Activated T-helper 1 cell treated with anti-CD3 and anti-CD28 coated beads, Interleukin-12 subunit alpha, Interleukin-12 subunit beta, Interleukin-2, Interleukin-4 antibody, amounts not matched to agents 30 ng/mL and 10 ng/mL and 1 ng/mL, durations not matched to agents 14 hours and 24 hours and 36 hours (primary cell): ENCODE results near the gene IMP4. TPM values are rescaled to one million over a fixed set of nuclear protein-coding genes. Genes with fewer than 3 reads are reported as not detected.

Experiments used
- DNase-seq: peaks from one replicate; pipeline ENCODE4 v3.0.0; 2021; ENCODE audit warnings: low spot score
- H3K27ac Mint-ChIP-seq: one replicate; pipeline ENCODE4 v1.8.0; 2021; ENCODE audit warnings: mild to moderate bottlenecking, mixed read lengths
- H3K27me3 Mint-ChIP-seq: one replicate; pipeline ENCODE4 v1.8.0; 2022; ENCODE audit warnings: mild to moderate bottlenecking, moderate library complexity, mixed read lengths; ENCODE audit not compliant: insufficient read depth
- H3K36me3 Mint-ChIP-seq: one replicate; pipeline ENCODE4 v1.8.0; 2021; ENCODE audit warnings: low read depth, mixed read lengths
- H3K4me1 Mint-ChIP-seq: one replicate; pipeline ENCODE4 v1.8.0; 2021; ENCODE audit warnings: low read depth, mixed read lengths
- H3K4me3 Mint-ChIP-seq: one replicate; pipeline ENCODE4 v1.8.0; 2021; ENCODE audit warnings: mild to moderate bottlenecking, moderate library complexity, mixed read lengths
- H3K9me3 Mint-ChIP-seq: one replicate; pipeline ENCODE4 v1.8.0; 2021; ENCODE audit warnings: mixed read lengths
- intact Hi-C: fragments of 100-400 bp; cut with micrococcal nuclease; formaldehyde crosslinking; loops from one replicate; pipeline ENCODE4 v1.15.1; 2024
- total RNA-seq: library from RNA; stranded (reverse); gene quantifications from 2 replicates; pipeline ENCODE4 v1.2.3, GENCODE V29; 2022

Gene IMP4
- total RNA-seq, 1 donor from 2014 or later, result 169 TPM

DNA sequence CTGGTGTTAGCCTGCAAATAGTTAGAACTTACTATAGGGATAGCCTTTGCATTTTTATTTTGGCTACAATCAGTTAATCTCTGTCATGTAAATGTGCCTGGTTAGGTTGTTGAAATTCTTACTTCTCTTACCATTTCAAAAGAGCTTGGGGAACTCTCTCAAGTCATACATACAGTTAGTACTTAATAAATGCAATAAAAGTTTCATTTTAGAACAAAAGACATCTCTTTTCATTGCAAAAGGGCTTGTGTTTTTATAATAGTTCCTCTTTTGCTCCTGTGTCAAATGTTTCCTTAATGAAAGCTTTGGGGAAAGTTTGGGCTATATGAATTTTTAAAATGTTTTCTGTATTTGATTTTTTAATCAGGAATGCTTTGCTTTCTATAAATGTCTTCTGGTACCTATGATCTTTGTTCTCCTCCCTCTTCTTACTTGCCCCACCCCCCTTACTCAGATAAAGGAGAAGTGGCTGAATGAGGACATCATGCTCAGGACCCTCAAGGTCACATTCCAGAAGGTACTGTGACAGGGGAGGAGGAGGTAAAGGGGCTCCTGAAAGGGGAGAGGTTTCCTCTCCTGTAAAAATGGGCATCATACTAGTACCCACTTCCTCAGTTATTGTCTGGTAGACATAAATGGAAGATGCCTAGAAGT lies 26.7 kb downstream of the IMP4 start:
- Mint-ChIP-seq H3K36me3 (peaks cover 32% of the 10 kb centered on the region), H3K27me3 (peaks cover 10% of the 10 kb centered on the region), H3K4me3 (peak overlapping the region; percentile 96), H3K9me3 (no peaks in the 10 kb centered on the region), H3K4me1 (peaks cover 36% of the 10 kb centered on the region), H3K27ac (peak overlapping the region; percentile 68)
- intact Hi-C loops, result no loop called here
- no peak for DNase-seq

DNA sequence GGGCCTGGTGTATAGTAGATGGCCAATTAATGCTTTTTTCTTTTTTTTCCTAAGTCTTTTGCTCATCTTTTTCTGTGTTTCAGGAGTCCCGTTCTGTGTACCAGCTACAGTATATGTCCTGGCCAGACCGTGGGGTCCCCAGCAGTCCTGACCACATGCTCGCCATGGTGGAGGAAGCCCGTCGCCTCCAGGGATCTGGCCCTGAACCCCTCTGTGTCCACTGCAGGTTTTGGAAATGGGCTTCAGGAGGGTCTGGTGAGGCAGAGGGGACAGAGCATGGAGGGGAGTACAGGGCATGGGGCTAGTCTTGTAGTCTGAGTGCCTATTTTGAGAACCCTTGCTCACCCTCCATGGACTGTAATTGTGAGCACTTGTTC lies 27.3 kb downstream of the IMP4 start:
- intact Hi-C loops, result loop anchor here (10.0 kb wide), 1 partner anchor 735 kb away; the partner anchor contains the start of gene PLEKHB2
- H3K27me3 Mint-ChIP-seq, result peaks cover 10% of the 10 kb centered on the region

DNA sequence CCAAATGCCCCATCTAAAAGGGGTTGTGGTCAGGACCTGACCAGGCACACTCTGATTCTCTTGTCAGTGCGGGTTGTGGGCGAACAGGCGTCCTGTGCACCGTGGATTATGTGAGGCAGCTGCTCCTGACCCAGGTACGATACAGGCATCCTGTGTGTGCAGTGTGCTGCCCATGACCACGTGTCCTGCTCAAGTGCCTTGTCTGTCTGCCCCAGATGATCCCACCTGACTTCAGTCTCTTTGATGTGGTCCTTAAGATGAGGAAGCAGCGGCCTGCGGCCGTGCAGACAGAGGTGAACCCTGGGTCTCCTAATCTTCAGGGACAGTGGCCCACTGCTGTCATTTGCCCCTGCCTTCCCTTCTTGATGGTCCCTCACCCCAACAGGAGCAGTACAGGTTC lies 27.8 kb downstream of the IMP4 start:
- Mint-ChIP-seq H3K36me3 (peaks cover 42% of the 10 kb centered on the region), H3K27ac (peak overlapping the region; percentile 96), H3K27me3 (peaks cover 7% of the 10 kb centered on the region), H3K4me1 (peaks cover 43% of the 10 kb centered on the region), H3K4me3 (peak overlapping the region; percentile 96), H3K9me3 (no peaks in the 10 kb centered on the region)
- intact Hi-C loops, result loop anchor here (10.0 kb wide), 1 partner anchor 734 kb away; the partner anchor contains the start of gene PLEKHB2
- peak; percentile 30 for DNase-seq

More for the DNA sequence above, 27.3 kb downstream of the IMP4 start:
- Mint-ChIP-seq H3K36me3 (peaks cover 37% of the 10 kb centered on the region), H3K4me1 (peaks cover 41% of the 10 kb centered on the region), H3K4me3 (peak overlapping the region; percentile 96), H3K27ac (peak overlapping the region; percentile 96), H3K9me3 (no peaks in the 10 kb centered on the region)
- DNase-seq, result no peak

DNA sequence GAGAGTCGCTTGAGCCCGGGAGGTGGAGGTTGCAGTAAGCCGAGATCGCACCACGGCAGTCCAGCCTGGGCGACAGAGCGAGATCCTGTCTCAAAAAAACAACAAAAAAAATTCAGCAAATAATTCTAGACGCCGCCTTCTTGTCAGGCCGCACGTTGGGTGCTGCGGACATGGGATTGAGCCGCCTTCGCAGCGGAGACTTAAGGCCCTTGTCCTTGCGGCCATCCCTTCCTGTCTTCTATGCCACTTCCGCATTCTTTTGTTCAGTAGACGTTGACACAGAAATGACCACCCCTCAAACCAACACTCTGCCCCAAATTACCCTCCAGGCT lies 29.0 kb downstream of the IMP4 start:
- Mint-ChIP-seq H3K4me3 (peak overlapping the region; percentile 96), H3K27ac (peak overlapping the region; percentile 96), H3K9me3 (peaks cover 3% of the 10 kb centered on the region), H3K36me3 (peaks cover 50% of the 10 kb centered on the region), H3K4me1 (peaks cover 54% of the 10 kb centered on the region), H3K27me3 (peaks cover 4% of the 10 kb centered on the region)
- intact Hi-C loops, result loop anchor here (1.0 to 10.0 kb wide), 5 partner anchors 15 to 733 kb away; partner anchors contain the start of genes IMP4, PLEKHB2, PTPN18 and SMPD4
- DNase-seq, result no peak

DNA sequence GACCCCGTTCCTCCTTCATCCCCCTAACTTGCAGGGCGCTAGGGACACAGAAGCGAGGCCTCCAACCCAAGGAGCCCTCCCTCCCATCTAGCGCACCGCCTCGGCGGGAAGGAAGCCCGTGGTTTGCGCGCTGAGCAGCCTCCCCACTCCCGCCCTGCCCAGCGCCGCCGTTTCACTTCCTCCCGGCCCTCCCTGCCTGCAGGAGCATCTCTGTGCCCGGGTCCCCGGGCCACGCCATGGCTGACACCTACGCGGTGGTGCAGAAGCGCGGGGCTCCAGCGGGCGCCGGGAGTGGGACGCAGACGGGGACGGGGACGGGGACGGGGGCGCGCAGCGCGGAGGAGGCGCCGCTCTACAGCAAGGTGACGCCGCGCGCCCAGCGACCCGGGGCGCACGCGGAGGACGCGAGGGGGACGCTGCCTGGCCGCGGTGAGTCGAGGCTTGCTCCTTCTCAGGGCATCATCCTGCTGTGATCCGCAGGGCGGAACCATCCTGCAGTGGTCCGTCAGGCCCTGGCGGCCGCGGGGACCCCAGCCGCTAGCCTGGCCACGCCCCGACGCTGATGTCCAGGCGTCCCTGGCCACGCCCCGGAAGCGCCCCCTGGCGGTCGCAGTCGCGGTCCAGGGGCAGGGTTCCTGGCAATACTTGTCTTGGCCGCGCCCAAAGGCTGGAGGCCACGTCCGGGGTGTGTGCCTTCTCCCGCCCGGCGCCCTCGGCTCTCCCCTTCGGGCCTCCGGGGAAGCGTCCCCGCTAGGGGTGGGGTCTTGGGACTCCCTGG lies 29.5 kb downstream of the IMP4 start:
- peaks cover 50% of the 10 kb centered on the region for H3K36me3 Mint-ChIP-seq
- DNase-seq, result peak; percentile 78
- intact Hi-C loops, result loop anchor here (1.0 to 10.0 kb wide), 4 partner anchors 19 to 733 kb away; partner anchors contain the start of genes IMP4, PLEKHB2 and SMPD4
- H3K4me1 Mint-ChIP-seq, result peaks cover 59% of the 10 kb centered on the region
- peak overlapping the region; percentile 96 for H3K4me3 Mint-ChIP-seq
- peaks cover 3% of the 10 kb centered on the region for H3K9me3 Mint-ChIP-seq
- peaks cover 4% of the 10 kb centered on the region for H3K27me3 Mint-ChIP-seq
- peak overlapping the region; percentile 96 for H3K27ac Mint-ChIP-seq

DNA sequence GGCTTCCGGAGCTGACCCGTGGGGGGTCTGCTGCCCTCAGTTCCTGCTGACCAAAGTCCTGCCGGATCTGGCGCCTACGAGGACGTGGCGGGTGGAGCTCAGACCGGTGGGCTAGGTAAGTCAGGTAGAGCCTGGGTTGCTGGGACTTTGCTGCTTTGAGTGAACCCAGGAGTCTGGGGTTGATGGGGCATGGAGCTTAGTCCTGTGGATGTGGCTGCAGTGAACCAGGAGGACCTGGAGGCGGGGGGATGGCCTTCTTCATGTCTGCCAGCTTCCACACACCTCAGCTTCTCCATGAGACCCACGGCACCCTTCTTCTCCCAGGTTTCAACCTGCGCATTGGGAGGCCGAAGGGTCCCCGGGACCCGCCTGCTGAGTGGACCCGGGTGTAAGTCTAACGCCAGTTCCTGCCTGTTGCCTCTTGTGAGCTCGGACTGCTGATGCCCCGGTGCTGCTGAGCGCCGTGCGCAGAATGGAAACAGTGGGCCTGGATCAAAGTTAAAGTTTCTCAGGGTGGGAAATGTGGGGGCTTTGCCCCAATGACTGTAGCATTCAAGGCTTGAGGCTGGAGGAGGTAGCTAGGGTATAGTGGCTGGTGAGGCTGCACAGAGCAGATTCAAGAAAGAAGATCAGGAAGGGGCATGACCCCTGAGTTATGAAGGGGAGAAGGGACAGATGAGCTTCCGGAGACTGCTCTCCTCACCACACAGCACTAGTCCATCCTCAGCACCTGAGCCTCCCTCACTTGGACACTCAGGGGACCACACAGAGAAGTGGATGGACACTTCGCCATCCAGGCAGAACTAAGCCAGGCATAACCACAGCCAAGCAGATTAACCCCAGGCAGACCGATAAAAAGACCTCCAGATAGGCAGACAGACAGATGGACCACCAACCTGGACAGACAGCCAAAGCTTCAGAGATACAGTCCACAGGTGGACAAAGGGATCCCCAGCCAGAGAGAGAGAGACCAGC lies 30.4 kb downstream of the IMP4 start:
- peak overlapping the region; percentile 96 for H3K4me3 Mint-ChIP-seq
- DNase-seq, result no peak
- peaks cover 67% of the 10 kb centered on the region for H3K4me1 Mint-ChIP-seq
- H3K27me3 Mint-ChIP-seq, result peaks cover 4% of the 10 kb centered on the region
- H3K36me3 Mint-ChIP-seq, result peaks cover 53% of the 10 kb centered on the region
- peaks cover 3% of the 10 kb centered on the region for H3K9me3 Mint-ChIP-seq
- intact Hi-C loops, result loop anchor here (1.0 to 10.0 kb wide), 4 partner anchors 18 to 732 kb away; partner anchors contain the start of genes IMP4, PLEKHB2 and SMPD4
- H3K27ac Mint-ChIP-seq, result peak overlapping the region; percentile 79

DNA sequence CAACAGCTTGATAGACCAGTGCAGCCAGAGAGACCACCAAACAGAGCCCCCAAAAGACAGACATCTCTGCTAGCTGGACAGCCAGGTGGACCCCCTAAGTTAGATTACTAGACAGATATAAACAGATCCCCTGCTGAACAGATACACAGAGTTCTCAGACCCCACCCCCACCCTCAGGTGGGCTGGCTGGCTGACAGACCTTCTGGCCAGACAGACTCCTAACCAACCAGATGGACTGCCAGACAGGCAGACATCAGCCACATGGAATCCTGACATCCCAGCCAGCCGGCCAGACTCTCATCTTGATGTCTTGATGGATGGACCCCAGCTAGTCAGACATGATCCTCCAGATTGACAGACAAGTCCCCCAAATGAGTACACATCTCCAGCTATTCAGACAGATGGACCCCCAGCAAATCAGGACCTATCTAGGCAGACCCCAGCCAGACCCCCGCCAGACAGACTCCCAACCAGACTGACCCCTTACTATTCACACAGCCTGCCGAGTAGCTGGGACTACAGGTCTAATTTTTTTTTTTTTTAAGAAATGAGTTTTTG lies 31.2 kb downstream of the IMP4 start:
- Mint-ChIP-seq H3K27ac (peak overlapping the region; percentile 79), H3K36me3 (peaks cover 51% of the 10 kb centered on the region), H3K4me3 (peak overlapping the region; percentile 96), H3K4me1 (peaks cover 67% of the 10 kb centered on the region), H3K27me3 (no peaks in the 10 kb centered on the region), H3K9me3 (peaks cover 3% of the 10 kb centered on the region)
- intact Hi-C loops, result loop anchor here (10.0 kb wide), 1 partner anchor 731 kb away; the partner anchor contains the start of gene PLEKHB2
- no peak for DNase-seq

DNA sequence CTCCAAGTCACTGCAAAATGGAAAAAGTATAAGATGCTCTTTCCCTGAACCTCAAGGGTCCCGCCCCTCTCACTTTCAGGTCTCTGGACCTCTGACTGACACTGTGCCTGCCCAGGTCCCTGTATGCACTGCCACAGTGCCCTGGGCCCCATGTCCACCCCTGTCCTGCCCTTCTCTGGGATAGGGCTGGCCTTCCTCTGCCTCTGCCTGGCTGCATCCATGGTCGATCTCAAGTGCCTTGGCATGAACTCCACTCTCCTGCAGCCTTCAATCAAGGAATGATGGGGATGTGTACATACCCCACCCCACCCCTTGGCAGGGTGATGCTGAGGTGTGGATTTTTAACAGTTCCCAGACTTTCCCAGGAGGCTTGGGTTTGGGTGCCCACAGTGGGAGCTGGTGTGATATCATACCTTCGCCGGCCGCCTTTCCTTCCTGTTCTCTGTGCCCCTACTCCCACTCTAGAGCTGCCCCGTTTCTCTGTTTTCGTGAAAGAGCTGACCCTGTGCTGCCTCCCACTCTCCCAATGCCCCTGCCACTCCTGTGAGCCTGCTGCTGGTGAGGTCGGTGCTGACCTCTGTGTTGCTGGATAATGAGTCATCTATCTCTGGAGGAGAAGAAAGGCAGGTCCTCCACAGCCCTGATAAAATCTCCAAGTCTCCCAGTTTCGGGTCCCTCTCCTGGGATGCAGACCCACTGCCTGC lies 32.0 kb downstream of the IMP4 start:
- Mint-ChIP-seq H3K36me3 (peaks cover 53% of the 10 kb centered on the region), H3K4me1 (peaks cover 67% of the 10 kb centered on the region), H3K27ac (peak overlapping the region; percentile 84), H3K27me3 (no peaks in the 10 kb centered on the region), H3K9me3 (peaks cover 3% of the 10 kb centered on the region), H3K4me3 (peak overlapping the region; percentile 81)
- intact Hi-C loops, result loop anchor here (10.0 kb wide), 1 partner anchor 730 kb away; the partner anchor contains the start of gene PLEKHB2
- no peak for DNase-seq

DNA sequence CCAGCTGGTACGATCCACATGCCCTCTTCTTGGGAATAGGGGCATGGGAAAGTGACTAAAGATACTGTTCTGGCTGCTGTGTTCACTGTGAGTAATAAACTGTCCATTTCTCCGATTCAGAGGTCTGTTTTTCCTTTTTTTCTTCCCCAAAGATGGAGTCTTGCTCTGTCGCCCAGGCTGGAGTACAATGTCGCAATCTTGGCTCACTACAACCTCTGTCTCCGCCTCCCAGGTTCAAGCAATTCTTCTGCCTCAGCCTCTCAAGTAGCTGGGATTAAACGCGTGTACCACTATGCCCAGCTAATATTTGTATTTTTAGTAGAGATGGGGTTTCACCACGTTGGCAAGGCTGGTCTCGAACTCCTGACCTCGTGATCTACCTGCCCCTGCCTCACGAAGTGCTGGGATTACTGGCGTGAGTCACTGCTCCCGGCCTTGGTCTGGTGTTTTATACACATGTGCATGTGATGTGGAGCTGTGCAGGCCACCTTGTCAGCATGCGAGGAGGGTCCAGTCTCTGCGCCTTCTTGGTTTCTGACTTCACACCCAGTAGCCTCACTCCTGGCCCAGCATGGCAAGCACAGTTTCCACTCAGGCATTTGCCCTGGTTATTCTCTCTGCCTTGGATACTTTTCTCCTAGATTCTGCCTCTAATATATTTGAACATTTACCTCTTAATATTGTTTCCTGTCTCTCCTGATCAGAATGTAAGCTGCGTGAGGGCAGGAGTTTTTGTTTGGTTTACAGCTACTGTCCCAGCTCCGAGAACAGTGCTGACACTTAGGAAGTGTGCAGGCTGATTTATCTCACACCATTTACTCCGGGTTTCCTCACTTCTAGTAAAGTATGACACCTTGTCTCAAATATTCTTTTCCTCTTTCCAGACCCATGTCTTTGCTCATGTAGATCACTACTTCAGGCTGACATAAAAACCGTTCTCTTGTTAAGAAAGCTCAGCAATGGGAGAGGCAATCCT lies 32.9 kb downstream of the IMP4 start:
- H3K36me3 Mint-ChIP-seq, result peaks cover 54% of the 10 kb centered on the region
- DNase-seq, result no peak
- intact Hi-C loops, result loop anchor here (10.0 kb wide), 1 partner anchor 729 kb away; the partner anchor contains the start of gene PLEKHB2
- peaks cover 67% of the 10 kb centered on the region for H3K4me1 Mint-ChIP-seq
- H3K9me3 Mint-ChIP-seq, result peaks cover 3% of the 10 kb centered on the region
- peak overlapping the region; percentile 84 for H3K27ac Mint-ChIP-seq
- no peaks in the 10 kb centered on the region for H3K27me3 Mint-ChIP-seq
- H3K4me3 Mint-ChIP-seq, result peak overlapping the region; percentile 81

DNA sequence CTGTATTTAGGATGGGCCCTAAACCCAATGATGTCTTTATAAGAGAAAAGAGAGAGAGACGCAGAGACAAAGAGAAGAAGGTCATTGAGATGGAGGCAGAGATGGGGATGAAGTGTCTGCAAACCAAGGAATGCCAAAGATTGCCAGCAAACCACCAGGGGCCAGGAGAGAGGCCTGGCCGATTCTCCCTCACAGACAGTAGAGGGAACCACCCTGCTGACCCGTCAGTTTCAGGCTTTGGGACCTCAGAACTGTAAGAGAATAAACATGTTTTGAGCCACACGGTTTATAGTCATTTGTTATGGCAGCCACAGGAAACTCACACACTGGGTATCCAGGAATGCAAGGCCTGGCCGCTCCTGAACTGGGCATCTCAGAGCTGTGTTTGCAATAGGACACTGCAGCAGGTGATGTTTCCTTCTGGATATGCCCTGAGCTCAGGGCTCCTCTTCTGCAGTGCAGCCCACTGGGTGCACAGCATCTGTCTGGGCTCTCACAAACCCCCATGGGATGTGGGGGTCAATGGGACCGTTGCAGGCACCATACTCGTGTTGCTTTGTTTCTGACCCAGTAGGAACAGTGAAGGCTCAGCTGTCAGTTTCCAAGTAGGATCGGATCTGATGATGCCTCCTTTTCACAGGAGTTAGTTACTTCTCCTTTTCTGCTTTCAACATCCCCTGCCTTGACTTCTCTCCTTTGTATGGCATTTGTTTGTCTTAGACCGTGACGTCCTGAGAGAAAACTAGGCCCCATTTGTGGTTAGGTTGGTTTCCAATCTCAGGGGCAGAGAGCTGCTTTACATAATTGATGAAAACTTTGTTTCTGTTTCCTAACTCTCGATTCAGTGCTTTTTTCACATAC lies 34.0 kb downstream of the IMP4 start:
- Mint-ChIP-seq H3K4me1 (peaks cover 63% of the 10 kb centered on the region), H3K9me3 (peaks cover 3% of the 10 kb centered on the region), H3K36me3 (peaks cover 47% of the 10 kb centered on the region), H3K27me3 (no peaks in the 10 kb centered on the region), H3K27ac (peak overlapping the region; percentile 52), H3K4me3 (peak overlapping the region; percentile 27)
- no peak for DNase-seq
- intact Hi-C loops, result loop anchor here (10.0 kb wide), 1 partner anchor 728 kb away; the partner anchor contains the start of gene PLEKHB2
